HepG2 (cell line): Measurements from ENCODE around the gene COMMD1. TPM values are rescaled to one million over a fixed set of nuclear protein-coding genes. Genes with fewer than 3 reads are reported as not detected.
A peak's percentile ranks its signal among the peaks of the same experiment; 100 is the strongest.

Source experiments
- ATF5 ChIP-seq: sonication (generic); formaldehyde crosslinking; IDR thresholded peaks from 2 replicates; pipeline ENCODE4 v1.4.0; 2020; ENCODE audit warnings: mild to moderate bottlenecking, low read depth, missing genetic modification reagents
- CERS6 ChIP-seq: sonication (generic); formaldehyde crosslinking; IDR thresholded peaks from 2 replicates; pipeline ENCODE4 v1.5.0; 2020; ENCODE audit warnings: missing genetic modification reagents
- IRF1 ChIP-seq: sonication (generic); formaldehyde crosslinking; IDR thresholded peaks from 2 replicates; pipeline ENCODE4 v1.4.0; 2020; ENCODE audit warnings: low read depth, mild to moderate bottlenecking, missing genetic modification reagents
- KDM1A ChIP-seq: IDR thresholded peaks from 2 replicates; pipeline ENCODE4 v1.6.1; 2016; ENCODE audit warnings: missing compliant biosample characterization
- MYC ChIP-seq: sonication (generic); formaldehyde crosslinking; IDR thresholded peaks from 2 replicates; pipeline ENCODE4 v1.9.0; 2021; ENCODE audit warnings: missing genetic modification reagents, borderline replicate concordance
- MYNN ChIP-seq: sonication (generic); formaldehyde crosslinking; IDR thresholded peaks from 2 replicates; pipeline ENCODE4 v1.4.0; 2020; ENCODE audit warnings: mild to moderate bottlenecking, low read depth, missing genetic modification reagents
- NFE2L1 ChIP-seq: sonication (generic); formaldehyde crosslinking; IDR thresholded peaks from 2 replicates; pipeline ENCODE4 v1.4.0; 2020; ENCODE audit warnings: missing genetic modification reagents, mild to moderate bottlenecking, borderline replicate concordance
- NR1H2 ChIP-seq: sonication (generic); formaldehyde crosslinking; IDR thresholded peaks from 2 replicates; pipeline ENCODE4 v1.8.1; 2022; ENCODE audit warnings: low read depth, missing genetic modification reagents, borderline replicate concordance
- SP4 ChIP-seq: sonication (generic); formaldehyde crosslinking; IDR thresholded peaks from 2 replicates; pipeline ENCODE4 v1.8.1; 2023; ENCODE audit warnings: mild to moderate bottlenecking, missing genetic modification reagents
- SPEN ChIP-seq: sonication (generic); formaldehyde crosslinking; IDR thresholded peaks from 2 replicates; pipeline ENCODE4 v1.5.1; 2020; ENCODE audit warnings: low read depth, mild to moderate bottlenecking, missing genetic modification reagents
- THRA ChIP-seq: sonication (generic); formaldehyde crosslinking; IDR thresholded peaks from 2 replicates; pipeline ENCODE4 v1.4.0; 2020; ENCODE audit warnings: missing genetic modification reagents, borderline replicate concordance
- TRAFD1 ChIP-seq: sonication (generic); formaldehyde crosslinking; IDR thresholded peaks from 2 replicates; pipeline ENCODE4 v1.5.1; 2020; ENCODE audit warnings: missing genetic modification reagents, mild to moderate bottlenecking, borderline replicate concordance
- ZBTB33 ChIP-seq: sonication (generic); formaldehyde crosslinking; IDR thresholded peaks from 2 replicates; pipeline ENCODE4 v1.4.0; 2020; ENCODE audit warnings: missing genetic modification reagents
- ZBTB46 ChIP-seq: sonication (generic); formaldehyde crosslinking; IDR thresholded peaks from 2 replicates; pipeline ENCODE4 v1.4.0; 2020; ENCODE audit warnings: mild to moderate bottlenecking, missing genetic modification reagents, borderline replicate concordance
- ZMYM4 ChIP-seq: sonication (generic); formaldehyde crosslinking; IDR thresholded peaks from 2 replicates; pipeline ENCODE4 v1.8.1; 2023; ENCODE audit warnings: mild to moderate bottlenecking, missing genetic modification reagents
- ZNF510 ChIP-seq: sonication (generic); formaldehyde crosslinking; IDR thresholded peaks from 2 replicates; pipeline ENCODE4 v1.4.0; 2020; ENCODE audit warnings: low read depth, mild to moderate bottlenecking, missing genetic modification reagents
- ZNF709 ChIP-seq: sonication (generic); formaldehyde crosslinking; IDR thresholded peaks from 2 replicates; pipeline ENCODE4 v1.5.0; 2020; ENCODE audit warnings: mild to moderate bottlenecking, missing genetic modification reagents
- ZNF788 ChIP-seq: sonication (generic); formaldehyde crosslinking; IDR thresholded peaks from 2 replicates; pipeline ENCODE4 v1.5.0; 2020; ENCODE audit warnings: mild to moderate bottlenecking, missing genetic modification reagents, borderline replicate concordance
- polyA plus RNA-seq, 8 experiments: library from polyadenylated mRNA; depleted of rRNA in 3 of 8; stranded (reverse) in 7 of 8; unstranded in 1 of 8; fragments of >200 nt; fragmentation: Illumina TruSeq in 4 of 8; extraction: Trizol in 4 of 8; gene quantifications; 2 replicates each; pipeline versions ENCODE4 v1.2.1 to v1.2.3, GENCODE V29; 2011 to 2016; ENCODE audit warnings: low read depth in 4 of 8, missing spikeins in 1 of 8, mixed read lengths in 1 of 8; ENCODE audit not compliant: insufficient read depth in 1 of 8
- total RNA-seq, 5 experiments: library from RNA; depleted of rRNA; stranded (reverse); fragments of >200 nt; fragmentation: Illumina TruSeq; extraction: Trizol; gene quantifications; 2 replicates each; pipeline ENCODE4 v1.2.3, GENCODE V29; 2016; ENCODE audit warnings: low read depth in 1 of 5

COMMD1 gene
- total and polyA plus RNA-seq, 2 of the 13 experiments (the other 11 are each of a cell fraction or from before 2014, with no cell fraction given) = 25.7 to 105 TPM

- TF ChIP-seq SPEN (CRISPR knock-in tag) = peak; percentile 100
- TF ChIP-seq ZBTB46 = peak; percentile 77; the same call in 1 of the 2 replicates
- peak; percentile 82; the same call in 1 of the 2 replicates for TF ChIP-seq THRA (CRISPR knock-in tag)
- no peak for TF ChIP-seq KDM1A (CRISPR knock-in tag)
- TF ChIP-seq TRAFD1 (CRISPR knock-in tag) = no peak; the same call in 1 of the 2 replicates
- peak; percentile 77; the same call in 1 of the 2 replicates for TF ChIP-seq ZNF510 (CRISPR knock-in tag)
- peak; percentile 100 for TF ChIP-seq ZNF788 (CRISPR knock-in tag)
- TF ChIP-seq SP4 = peak; percentile 95
- peak; percentile 71 for TF ChIP-seq MYNN (CRISPR knock-in tag)
- TF ChIP-seq MYC (CRISPR knock-in tag) = peak; percentile 99
- TF ChIP-seq IRF1 (CRISPR knock-in tag) = peak; percentile 71; the same call in 1 of the 2 replicates
- TF ChIP-seq ZMYM4 (CRISPR knock-in tag) = peak; percentile 99
- peak; percentile 91; the same call in 1 of the 2 replicates for TF ChIP-seq NR1H2 (CRISPR knock-in tag)
- peak; percentile 99 for TF ChIP-seq ZNF709 (CRISPR knock-in tag)
- TF ChIP-seq ZBTB33 (CRISPR knock-in tag) = peak; percentile 81
- no peak for TF ChIP-seq NFE2L1 (CRISPR knock-in tag)
- peak; percentile 86 for TF ChIP-seq ATF5
- no peak for TF ChIP-seq CERS6
These were observed 17.0 kb upstream of the COMMD1 start, which contains the start of gene CCT4 (continued) for GRCh38 chr2:61888267-61889055.
